ENCODE data around the gene PDGFA.

DNA sequence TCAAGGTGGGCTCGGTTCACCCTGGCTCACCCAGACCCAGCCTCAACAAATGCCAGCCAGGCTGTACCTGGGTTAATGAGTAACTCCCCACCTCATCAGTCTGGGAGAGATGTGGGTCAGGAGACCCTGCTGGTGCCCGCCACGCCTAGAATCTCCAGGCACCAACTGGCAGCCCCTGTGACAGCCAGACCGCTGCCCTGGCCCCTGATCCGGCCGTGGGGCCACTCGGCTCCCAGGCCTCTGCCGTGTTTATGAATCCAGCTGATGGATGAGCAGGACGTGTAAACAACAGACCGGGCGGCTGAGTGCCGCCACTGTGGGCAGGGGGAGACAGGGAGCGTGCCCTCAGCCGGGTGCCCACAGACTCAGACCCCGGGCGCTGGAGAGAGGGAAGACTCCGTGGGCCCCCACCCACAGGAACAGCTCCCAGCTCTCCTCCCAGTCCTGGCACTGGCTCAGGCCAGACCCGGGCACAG, 34.0 kb upstream of the PDGFA start:
- TF ChIP-seq TAF1 (IDR thresholded peaks at IDR 0.05; ENCODE audit: borderline replicate concordance, insufficient read depth, low read length): no peak
- TF ChIP-seq SIN3A (IDR thresholded peaks at IDR 0.05; ENCODE audit: borderline replicate concordance, insufficient read depth, low read length): no peak
- TF ChIP-seq, protein P1, sequence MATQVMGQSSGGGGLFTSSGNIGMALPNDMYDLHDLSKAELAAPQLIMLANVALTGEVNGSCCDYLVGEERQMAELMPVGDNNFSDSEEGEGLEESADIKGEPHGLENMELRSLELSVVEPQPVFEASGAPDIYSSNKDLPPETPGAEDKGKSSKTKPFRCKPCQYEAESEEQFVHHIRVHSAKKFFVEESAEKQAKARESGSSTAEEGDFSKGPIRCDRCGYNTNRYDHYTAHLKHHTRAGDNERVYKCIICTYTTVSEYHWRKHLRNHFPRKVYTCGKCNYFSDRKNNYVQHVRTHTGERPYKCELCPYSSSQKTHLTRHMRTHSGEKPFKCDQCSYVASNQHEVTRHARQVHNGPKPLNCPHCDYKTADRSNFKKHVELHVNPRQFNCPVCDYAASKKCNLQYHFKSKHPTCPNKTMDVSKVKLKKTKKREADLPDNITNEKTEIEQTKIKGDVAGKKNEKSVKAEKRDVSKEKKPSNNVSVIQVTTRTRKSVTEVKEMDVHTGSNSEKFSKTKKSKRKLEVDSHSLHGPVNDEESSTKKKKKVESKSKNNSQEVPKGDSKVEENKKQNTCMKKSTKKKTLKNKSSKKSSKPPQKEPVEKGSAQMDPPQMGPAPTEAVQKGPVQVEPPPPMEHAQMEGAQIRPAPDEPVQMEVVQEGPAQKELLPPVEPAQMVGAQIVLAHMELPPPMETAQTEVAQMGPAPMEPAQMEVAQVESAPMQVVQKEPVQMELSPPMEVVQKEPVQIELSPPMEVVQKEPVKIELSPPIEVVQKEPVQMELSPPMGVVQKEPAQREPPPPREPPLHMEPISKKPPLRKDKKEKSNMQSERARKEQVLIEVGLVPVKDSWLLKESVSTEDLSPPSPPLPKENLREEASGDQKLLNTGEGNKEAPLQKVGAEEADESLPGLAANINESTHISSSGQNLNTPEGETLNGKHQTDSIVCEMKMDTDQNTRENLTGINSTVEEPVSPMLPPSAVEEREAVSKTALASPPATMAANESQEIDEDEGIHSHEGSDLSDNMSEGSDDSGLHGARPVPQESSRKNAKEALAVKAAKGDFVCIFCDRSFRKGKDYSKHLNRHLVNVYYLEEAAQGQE (IDR thresholded peaks at IDR 0.05; ENCODE audit: insufficient read depth in 1 of 2, low read depth in 2 of 2, low read length in 2 of 2): no peak
